Colonic mucosa (tissue), 4 donors: ENCODE results near the gene BAZ1A. TPM values are rescaled to one million over a fixed set of nuclear protein-coding genes. Genes with fewer than 3 reads are reported as not detected.

Experiments
- DNase-seq: peaks from one replicate; pipeline ENCODE4 v3.0.0-alpha.2; 2020
- H3K27ac ChIP-seq: fragments of 200-600 bp; one replicate; pipeline ENCODE4 v1.8.0; 2021
- H3K27me3 ChIP-seq: fragments of 200-600 bp; one replicate; pipeline ENCODE4 v1.8.0; 2021
- H3K36me3 ChIP-seq: fragments of 200-600 bp; one replicate; pipeline ENCODE4 v1.8.0; 2021
- H3K4me1 ChIP-seq: fragments of 200-600 bp; one replicate; pipeline ENCODE4 v1.8.0; 2021; ENCODE audit warnings: mild to moderate bottlenecking
- H3K4me3 ChIP-seq: fragments of 200-600 bp; one replicate; pipeline ENCODE4 v1.8.0; 2021
- H3K9ac ChIP-seq, 2 donors: one replicate each; pipeline ENCODE4 v1.7.0; 2013; ENCODE audit warnings: control low read depth in 2 of 2, low read depth in 2 of 2, low read length in 2 of 2
- H3K9me3 ChIP-seq: fragments of 200-600 bp; one replicate; pipeline ENCODE4 v1.8.0; 2021
- intact Hi-C: fragments of 100-400 bp; cut with DNase I; formaldehyde crosslinking; loops from one replicate; pipeline ENCODE4 v1.14.1; 2022
- total RNA-seq, 2 donors: library from RNA; stranded (reverse); fragmentation: NEBNext Ultra II Directional in 1 of 2; extraction: Animal tissue kit (Norgen Biotek cat#: 25700) in 1 of 2; gene quantifications; one replicate each; pipeline ENCODE4 v1.2.1, GENCODE V29; 2021
- TF ChIP-seq, protein P1 (sequence below): fragments of 200-600 bp; IDR thresholded peaks from one replicate; pipeline ENCODE4 v1.8.0; 2022; ENCODE audit warnings: antibody characterized with exemption, mild to moderate bottlenecking
- donor health status: healthy.
- donor health status: DM: no; HTN: no; CAD: no.
- donor health status: DM: no; HTN: no; CAD: no.

The BAZ1A gene
- total RNA-seq, 2 donors from 2014 or later = 24.9 to 30.6 TPM

DNA sequence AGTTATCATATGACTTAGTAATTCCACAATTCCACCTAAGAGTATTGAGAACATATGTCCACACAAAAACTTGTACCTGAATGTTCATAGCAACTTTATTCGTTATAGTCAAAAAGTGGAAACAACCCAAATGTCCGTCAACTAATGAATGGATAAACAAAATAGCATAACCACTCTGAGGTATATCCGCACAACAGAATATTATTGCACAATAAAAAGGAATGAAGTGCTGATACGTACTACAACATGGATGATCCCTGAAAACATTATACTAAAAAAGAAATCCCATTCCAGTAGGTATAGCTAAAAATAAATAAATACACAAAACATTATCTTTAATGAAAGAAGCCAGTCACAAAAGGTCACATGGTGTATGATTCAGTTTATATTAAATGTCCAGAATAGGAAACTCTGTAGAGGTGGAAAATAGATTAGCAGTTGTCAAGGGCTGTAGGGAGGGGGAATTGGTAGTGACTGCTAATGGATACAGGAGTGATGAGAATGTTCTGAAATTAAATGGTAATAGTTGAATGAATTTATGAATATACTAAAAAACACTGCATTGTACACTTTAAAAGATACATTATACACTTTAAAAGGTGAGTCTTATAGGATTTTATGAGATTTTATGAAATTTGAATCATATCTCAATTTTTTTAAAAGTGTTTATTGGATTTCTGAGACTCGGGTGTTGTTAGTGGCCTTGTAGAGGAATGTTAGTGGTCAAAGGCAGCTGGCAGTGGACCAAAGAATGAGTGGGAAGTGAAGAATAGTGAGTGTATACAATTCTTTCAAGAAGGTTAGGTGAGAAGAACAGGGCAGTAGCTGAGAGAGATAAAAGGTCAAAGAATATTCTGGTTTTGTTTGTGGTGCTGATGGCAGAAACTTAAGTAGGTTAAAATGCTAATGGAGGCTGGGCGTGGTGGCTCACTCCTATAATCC is 36.3 kb upstream of the BAZ1A start:
- Histone ChIP-seq H3K36me3 (no peaks in the 10 kb centered on the region), H3K4me1 (no peaks in the 10 kb centered on the region), H3K27me3 (no peaks in the 10 kb centered on the region), H3K27ac (no peak overlapping the region), H3K9me3 (no peaks in the 10 kb centered on the region), H3K4me3 (no peak overlapping the region), H3K9ac (no peak overlapping the region)
- DNase-seq = no peak
- intact Hi-C loops = no loop called here
- TF ChIP-seq, protein P1, sequence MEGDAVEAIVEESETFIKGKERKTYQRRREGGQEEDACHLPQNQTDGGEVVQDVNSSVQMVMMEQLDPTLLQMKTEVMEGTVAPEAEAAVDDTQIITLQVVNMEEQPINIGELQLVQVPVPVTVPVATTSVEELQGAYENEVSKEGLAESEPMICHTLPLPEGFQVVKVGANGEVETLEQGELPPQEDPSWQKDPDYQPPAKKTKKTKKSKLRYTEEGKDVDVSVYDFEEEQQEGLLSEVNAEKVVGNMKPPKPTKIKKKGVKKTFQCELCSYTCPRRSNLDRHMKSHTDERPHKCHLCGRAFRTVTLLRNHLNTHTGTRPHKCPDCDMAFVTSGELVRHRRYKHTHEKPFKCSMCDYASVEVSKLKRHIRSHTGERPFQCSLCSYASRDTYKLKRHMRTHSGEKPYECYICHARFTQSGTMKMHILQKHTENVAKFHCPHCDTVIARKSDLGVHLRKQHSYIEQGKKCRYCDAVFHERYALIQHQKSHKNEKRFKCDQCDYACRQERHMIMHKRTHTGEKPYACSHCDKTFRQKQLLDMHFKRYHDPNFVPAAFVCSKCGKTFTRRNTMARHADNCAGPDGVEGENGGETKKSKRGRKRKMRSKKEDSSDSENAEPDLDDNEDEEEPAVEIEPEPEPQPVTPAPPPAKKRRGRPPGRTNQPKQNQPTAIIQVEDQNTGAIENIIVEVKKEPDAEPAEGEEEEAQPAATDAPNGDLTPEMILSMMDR = no peak

DNA sequence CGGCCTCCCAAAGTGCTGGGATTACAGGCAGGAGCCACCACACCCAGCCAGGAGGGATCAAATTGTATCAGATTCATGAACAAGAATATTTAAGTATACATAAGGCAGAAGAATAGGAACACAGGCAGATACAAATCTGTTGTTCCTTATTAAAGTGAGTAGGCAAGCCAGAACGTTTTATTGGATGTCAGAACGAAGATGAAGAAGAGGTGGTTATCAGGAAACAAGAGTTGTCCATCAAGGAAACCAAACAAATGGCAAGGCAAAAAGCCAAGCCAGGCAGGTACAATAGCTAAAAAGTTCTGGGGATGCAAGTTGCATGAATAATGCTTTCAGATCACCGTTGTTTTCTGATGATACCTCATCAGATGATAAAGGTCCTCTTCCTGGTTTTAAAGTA is 31.1 kb upstream of the BAZ1A start:
- H3K27ac ChIP-seq = no peak overlapping the region
- TF ChIP-seq, protein P1 = no peak
- no peaks in the 10 kb centered on the region for H3K36me3 ChIP-seq
- H3K4me3 ChIP-seq = no peak overlapping the region
- H3K4me1 ChIP-seq = no peaks in the 10 kb centered on the region
- no peak overlapping the region for H3K9ac ChIP-seq
- DNase-seq = no peak
- no peaks in the 10 kb centered on the region for H3K9me3 ChIP-seq
- H3K27me3 ChIP-seq = no peaks in the 10 kb centered on the region
- intact Hi-C loops = no loop called here

DNA sequence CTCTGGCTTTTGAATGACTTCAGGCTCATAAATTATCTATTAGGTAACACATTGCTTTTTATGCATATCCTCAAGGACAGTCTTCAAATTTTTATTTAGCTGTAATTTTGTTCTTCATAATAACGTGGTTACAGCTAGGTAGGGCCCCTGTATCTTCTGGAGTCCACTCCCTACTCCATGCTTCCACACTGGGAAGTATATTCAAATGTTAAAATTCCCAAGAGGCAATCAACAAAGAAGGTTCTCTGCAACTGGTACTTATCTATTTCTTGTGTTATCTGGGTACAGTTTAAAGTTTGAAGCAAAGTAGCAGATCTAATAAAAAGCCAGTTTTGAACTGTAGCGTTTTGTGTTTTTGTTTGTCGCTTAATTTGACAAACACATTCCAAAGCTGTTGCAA is 20.1 kb upstream of the BAZ1A start:
- intact Hi-C loops = no loop called here
- TF ChIP-seq, protein P1 = no peak

DNA sequence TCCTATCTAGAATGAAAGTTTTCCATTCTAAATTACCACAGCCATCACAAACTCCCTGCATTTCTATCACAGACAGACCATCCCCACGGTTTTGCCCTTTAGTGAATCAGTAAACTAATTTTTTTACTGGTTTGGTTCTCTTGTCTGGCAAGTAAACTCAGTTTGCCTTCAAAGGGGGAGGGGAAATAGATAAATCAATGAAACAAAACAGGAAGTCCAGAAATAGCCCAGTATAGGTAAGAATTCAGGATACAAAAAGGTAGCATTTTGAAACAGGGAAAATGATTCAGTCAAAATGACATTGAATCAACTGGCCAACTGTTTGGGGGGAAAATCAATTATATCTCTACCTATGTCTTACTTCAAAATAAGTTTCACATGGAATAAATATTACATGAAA is 15.8 kb upstream of the BAZ1A start:
- intact Hi-C loops = no loop called here
- Histone ChIP-seq H3K27ac (no peak overlapping the region), H3K36me3 (no peaks in the 10 kb centered on the region), H3K27me3 (no peaks in the 10 kb centered on the region), H3K4me3 (no peak overlapping the region), H3K9me3 (no peaks in the 10 kb centered on the region), H3K9ac (no peak overlapping the region), H3K4me1 (no peaks in the 10 kb centered on the region)
- DNase-seq = no peak
- TF ChIP-seq, protein P1 = no peak

More for the DNA sequence above, 20.1 kb upstream of the BAZ1A start:
- no peaks in the 10 kb centered on the region for H3K36me3 ChIP-seq
- no peaks in the 10 kb centered on the region for H3K4me1 ChIP-seq
- no peaks in the 10 kb centered on the region for H3K9me3 ChIP-seq
- no peak for DNase-seq
- H3K27me3 ChIP-seq = no peaks in the 10 kb centered on the region
- no peak overlapping the region for H3K9ac ChIP-seq
- no peak overlapping the region for H3K27ac ChIP-seq
- no peak overlapping the region for H3K4me3 ChIP-seq

DNA sequence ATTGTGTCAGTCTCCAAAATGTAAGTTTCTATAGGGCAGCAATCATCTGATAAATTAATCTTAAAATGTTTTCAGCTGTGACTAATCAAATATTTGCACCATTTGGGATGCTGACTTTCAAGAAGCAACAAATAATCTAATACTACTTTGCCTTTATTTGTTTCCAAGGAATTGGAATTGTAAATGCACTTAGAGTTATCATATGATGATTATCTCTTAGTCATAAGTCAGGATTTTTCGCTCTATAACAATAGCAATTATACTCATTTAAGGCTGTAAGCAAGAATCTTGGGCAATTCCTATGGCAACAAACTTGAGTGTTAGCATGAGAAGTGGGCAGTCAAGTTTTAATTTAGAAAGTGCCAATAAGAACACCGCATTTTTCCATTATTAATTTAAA is 13.0 kb upstream of the BAZ1A start:
- intact Hi-C loops = no loop called here
- no peaks in the 10 kb centered on the region for H3K9me3 ChIP-seq

More for the DNA sequence above, 13.0 kb upstream of the BAZ1A start:
- H3K36me3 ChIP-seq = no peaks in the 10 kb centered on the region
- no peaks in the 10 kb centered on the region for H3K4me1 ChIP-seq
- no peak overlapping the region for H3K9ac ChIP-seq
- H3K27me3 ChIP-seq = no peaks in the 10 kb centered on the region
- TF ChIP-seq, protein P1 = no peak
- no peak overlapping the region for H3K4me3 ChIP-seq
- DNase-seq = no peak
- no peak overlapping the region for H3K27ac ChIP-seq
